C4-2B (cell line): Measurements from ENCODE around the gene SLC25A3.

ENCODE experiments used
- CTCF ChIP-seq: fragments of 450-650 bp; conservative IDR thresholded peaks from 2 replicates; pipeline ENCODE4 v1.5.1; 2017; ENCODE audit warnings: mild to moderate bottlenecking
- ZFX ChIP-seq: fragments of 450-650 bp; IDR thresholded peaks from 2 replicates; pipeline ENCODE4 v1.6.1; 2017

DNA sequence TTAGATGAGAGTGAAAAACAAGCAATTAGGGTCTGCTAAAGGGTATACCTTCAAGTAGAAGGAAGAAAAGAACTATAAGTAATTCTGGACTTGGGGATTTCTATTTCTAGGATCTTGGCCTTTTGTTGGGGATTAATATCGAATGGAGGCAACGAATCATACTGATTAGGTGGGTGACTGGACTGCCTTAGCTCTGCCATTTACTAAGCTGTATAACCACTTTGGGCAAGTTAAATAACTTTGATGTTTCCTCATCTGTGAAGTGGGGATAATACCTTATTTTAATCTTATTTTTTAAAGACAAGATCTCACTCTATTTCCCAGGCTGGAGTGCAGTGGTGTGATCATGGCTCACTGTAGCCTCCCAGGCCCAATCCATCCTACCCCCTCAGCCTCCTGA, 44.5 kb downstream of the SLC25A3 start:
- TF ChIP-seq CTCF: no peak
- TF ChIP-seq ZFX: no peak
